SU-DHL-6 (cell line): Measurements from ENCODE around the gene FHL5.

Experiments used
- CTCF ChIP-seq: fragments of 200-600 bp; sonication (generic); IDR thresholded peaks from one replicate; pipeline ENCODE4 v1.5.1; 2017; ENCODE audit warnings: antibody characterized with exemption, mild to moderate bottlenecking, low read length, moderate library complexity; ENCODE audit not compliant: insufficient read depth, poor library complexity, severe bottlenecking
- EZH2phosphoT487 ChIP-seq: fragments of 200-600 bp; sonication (generic), shearing (Covaris generic); conservative IDR thresholded peaks from 2 replicates; pipeline ENCODE4 v1.6.1; 2018; ENCODE audit warnings: mild to moderate bottlenecking, antibody characterized with exemption, low read length, moderate library complexity, mixed read lengths

- TF ChIP-seq CTCF (no peak), EZH2phosphoT487 (no peak)
These were observed 15.3 kb upstream of the FHL5 start for GRCh38 chr6:96547654-96548053.
